Measurements from ENCODE around the gene NKG7. TPM values are rescaled to one million over a fixed set of nuclear protein-coding genes. Genes with fewer than 3 reads are reported as not detected.

Gene NKG7
- total and polyA plus RNA-seq, 2 of the 13 experiments (the other 11 are each of a cell fraction or from before 2014, with no cell fraction given), result 0.40 TPM; not detected in 1

- TF ChIP-seq MYPOP (CRISPR knock-in tag; IDR thresholded peaks at IDR 0.05), result peak; percentile 46; the same call in 1 of the 2 replicates
- peak; percentile 75 for TF ChIP-seq RARA (CRISPR knock-in tag; IDR thresholded peaks at IDR 0.05)
- TF ChIP-seq POGZ (CRISPR knock-in tag; IDR thresholded peaks at IDR 0.05), result no peak
- TF ChIP-seq KLF13 (CRISPR knock-in tag; IDR thresholded peaks at IDR 0.05), result no peak
- peak; percentile 45; the same call in 1 of the 2 replicates for TF ChIP-seq MTA1 (CRISPR knock-in tag; IDR thresholded peaks at IDR 0.05; ENCODE audit: borderline replicate concordance)
- no peak for TF ChIP-seq ZBTB10 (CRISPR knock-in tag; IDR thresholded peaks at IDR 0.05; ENCODE audit: borderline replicate concordance)
- TF ChIP-seq TFDP2 (CRISPR knock-in tag; IDR thresholded peaks at IDR 0.05), result peak; percentile 33; the same call in 1 of the 2 replicates
- peak; percentile 44; the same call in 1 of the 2 replicates for TF ChIP-seq ZNF768 (CRISPR knock-in tag; IDR thresholded peaks at IDR 0.05)
- peak; percentile 28 for TF ChIP-seq ZBTB38 (CRISPR knock-in tag; IDR thresholded peaks at IDR 0.05)
- TF ChIP-seq LRRFIP1 (CRISPR knock-in tag; conservative IDR thresholded peaks at IDR 0.05), result no peak
- TF ChIP-seq ZNF513 (CRISPR knock-in tag; conservative IDR thresholded peaks at IDR 0.05), result no peak
- TF ChIP-seq ZNF205 (CRISPR knock-in tag; IDR thresholded peaks at IDR 0.05), result peak; percentile 70
- peak; percentile 83 for TF ChIP-seq MED8 (CRISPR knock-in tag; IDR thresholded peaks at IDR 0.05; ENCODE audit: insufficient replicate concordance)
- TF ChIP-seq CERS6 (CRISPR knock-in tag; IDR thresholded peaks at IDR 0.05), result no peak
- TF ChIP-seq GTF2F1 (IDR thresholded peaks at IDR 0.05; ENCODE audit: low read length), result peak; percentile 85
These were observed 7.1 kb downstream of the NKG7 start (continued) for GRCh38 chr19:51365211-51365964.

All from HepG2 (cell line).